Measurements from ENCODE around the gene MTERF4. TPM values are rescaled to one million over a fixed set of nuclear protein-coding genes. Genes with fewer than 3 reads are reported as not detected.
A peak's percentile ranks its signal among the peaks of the same experiment; 100 is the strongest.

The MTERF4 gene
- total RNA-seq, 4 donors from 2014 or later = 28.9 to 60.5 (median 38.9) TPM

GRCh38 chr2:241074065-241074818, 27.8 kb downstream of the MTERF4 start:
- no peak overlapping the region for H3K4me3 ChIP-seq
- TF ChIP-seq CTCF (IDR thresholded peaks at IDR 0.05) = no peak
- TF ChIP-seq EP300 (IDR thresholded peaks at IDR 0.05) = no peak
- TF ChIP-seq POLR2A (IDR thresholded peaks at IDR 0.05) = no peak
- H3K36me3 ChIP-seq = peaks cover 0 to 77% (median 0%) of the 10 kb centered on the region in 3 donors
- no peak for DNase-seq (ENCODE audit: low spot score in 2 of 2)
- no peaks in the 10 kb centered on the region for H3K9me3 ChIP-seq
- no peak overlapping the region for H3K27ac ChIP-seq
- H3K27me3 ChIP-seq = no peaks in the 10 kb centered on the region
- WGBS, 2 donors = 86% methylated on average over 16 of the region's 16 CpGs
- no peaks in the 10 kb centered on the region for H3K4me1 ChIP-seq

- TF ChIP-seq CTCF (IDR thresholded peaks at IDR 0.05) (no peak), POLR2A (IDR thresholded peaks at IDR 0.05) (no peak), EP300 (IDR thresholded peaks at IDR 0.05) (no peak)
- H3K4me1 ChIP-seq = no peaks in the 10 kb centered on the region
- no peaks in the 10 kb centered on the region for H3K27me3 ChIP-seq
- no peaks in the 10 kb centered on the region for H3K9me3 ChIP-seq
- WGBS, 2 donors = 64 to 76% methylated on average over 20 to 22 of the region's 25 CpGs
- peaks cover 0 to 85% (median 0%) of the 10 kb centered on the region in 3 donors for H3K36me3 ChIP-seq
- no peak for DNase-seq (ENCODE audit: low spot score in 2 of 2)
- H3K4me3 ChIP-seq = no peak overlapping the region
- H3K27ac ChIP-seq = no peak overlapping the region
Measured at GRCh38 chr2:241073166-241074064, 28.7 kb downstream of the MTERF4 start.

- Histone ChIP-seq H3K4me1 (no peaks in the 10 kb centered on the region), H3K36me3 (peaks cover 0 to 93% (median 0%) of the 10 kb centered on the region in 3 donors), H3K9me3 (no peaks in the 10 kb centered on the region), H3K27me3 (no peaks in the 10 kb centered on the region), H3K27ac (no peak overlapping the region), H3K4me3 (no peak overlapping the region)
- 54 to 71% methylated on average over 12 of the region's 14 CpGs for WGBS, 2 donors
- DNase-seq (ENCODE audit: low spot score in 2 of 2) = peak in 1 of 2 donors; percentile 9
- no peak for TF ChIP-seq EP300 (IDR thresholded peaks at IDR 0.05)
Measured at GRCh38 chr2:241072553-241073165, 29.4 kb downstream of the MTERF4 start.

- Histone ChIP-seq H3K27ac (no peak overlapping the region), H3K27me3 (no peaks in the 10 kb centered on the region), H3K9me3 (no peaks in the 10 kb centered on the region), H3K4me3 (no peak overlapping the region), H3K4me1 (no peaks in the 10 kb centered on the region), H3K36me3 (peaks cover 0 to 98% (median 0%) of the 10 kb centered on the region in 3 donors)
- no peak for DNase-seq (ENCODE audit: low spot score in 2 of 2)
- TF ChIP-seq POLR2A (IDR thresholded peaks at IDR 0.05) (no peak), EP300 (IDR thresholded peaks at IDR 0.05) (no peak), CTCF (IDR thresholded peaks at IDR 0.05) (no peak)
- 71 to 80% methylated on average over 7 to 8 of the region's 9 CpGs for WGBS, 2 donors
Measured at GRCh38 chr2:241072151-241072550, 29.9 kb downstream of the MTERF4 start.

- Histone ChIP-seq H3K27me3 (no peaks in the 10 kb centered on the region), H3K36me3 (peaks cover 0 to 100% (median 0%) of the 10 kb centered on the region in 3 donors), H3K4me3 (no peak overlapping the region), H3K9me3 (no peaks in the 10 kb centered on the region), H3K27ac (no peak overlapping the region), H3K4me1 (no peaks in the 10 kb centered on the region)
- no peak for DNase-seq (ENCODE audit: low spot score in 2 of 2)
- TF ChIP-seq EP300 (IDR thresholded peaks at IDR 0.05) = no peak
- no peak for TF ChIP-seq POLR2A (IDR thresholded peaks at IDR 0.05)
- no peak for TF ChIP-seq CTCF (IDR thresholded peaks at IDR 0.05)
- WGBS, 2 donors = 80 to 91% methylated on average over 11 to 19 of the region's 25 CpGs
Measured at GRCh38 chr2:241071677-241072111, 30.4 kb downstream of the MTERF4 start.
